GM19043 (cell line): ENCODE data around the gene EGFR.

Source experiments
- ATAC-seq: cut with Tn5 transposase; IDR thresholded peaks from one replicate; pipeline ENCODE4 v1.9.1; 2021; ENCODE audit warnings: low read depth; ENCODE audit not compliant: unreplicated experiment

EGFR gene

GRCh38 chr7:55180963-55181542, 162.2 kb downstream of the EGFR start:
- no peak for ATAC-seq

GRCh38 chr7:55181762-55182161, 162.9 kb downstream of the EGFR start:
- no peak for ATAC-seq

GRCh38 chr7:55183897-55184296, 165.1 kb downstream of the EGFR start:
- ATAC-seq: no peak

- no peak for ATAC-seq
Observed at GRCh38 chr7:55185321-55185802, 166.5 kb downstream of the EGFR start.

- no peak for ATAC-seq
Observed at GRCh38 chr7:55185941-55186609, 167.3 kb downstream of the EGFR start.

- ATAC-seq: no peak
Observed at GRCh38 chr7:55187701-55188491, 169.1 kb downstream of the EGFR start.

- ATAC-seq: no peak
Observed at GRCh38 chr7:55188590-55189138, 169.8 kb downstream of the EGFR start.

GRCh38 chr7:55189146-55189766, 170.4 kb downstream of the EGFR start:
- ATAC-seq: no peak

- ATAC-seq: no peak
Observed at GRCh38 chr7:55189878-55190436, 171.1 kb downstream of the EGFR start.

- no peak for ATAC-seq
Observed at GRCh38 chr7:55190511-55191160, 171.8 kb downstream of the EGFR start.

GRCh38 chr7:55191161-55191925, 172.5 kb downstream of the EGFR start:
- no peak for ATAC-seq

GRCh38 chr7:55191926-55192692, 173.3 kb downstream of the EGFR start:
- ATAC-seq: no peak

GRCh38 chr7:55192723-55193122, 173.9 kb downstream of the EGFR start:
- no peak for ATAC-seq

GRCh38 chr7:55193245-55193644, 174.4 kb downstream of the EGFR start:
- ATAC-seq: no peak

GRCh38 chr7:55194522-55194921, 175.7 kb downstream of the EGFR start:
- no peak for ATAC-seq

GRCh38 chr7:55198634-55199392, 180.0 kb downstream of the EGFR start:
- ATAC-seq: no peak

GRCh38 chr7:55199418-55199817, 180.6 kb downstream of the EGFR start:
- ATAC-seq: no peak

- ATAC-seq: no peak
Observed at GRCh38 chr7:55200441-55200840, 181.6 kb downstream of the EGFR start.
